ENCODE measurements around the gene MAD2L1.

GRCh38 chr4:120037411-120037810, 29.2 kb downstream of the MAD2L1 start:
- TF ChIP-seq CTCF (IDR thresholded peaks at IDR 0.05; ENCODE audit: low read depth, low read length): no peak
- TF ChIP-seq EZH2phosphoT487 (IDR thresholded peaks at IDR 0.05; ENCODE audit: low read depth): no peak

All from OCI-LY3 (cell line).